ENCODE results near the gene PRDM11. TPM values are rescaled to one million over a fixed set of nuclear protein-coding genes. Genes with fewer than 3 reads are reported as not detected.

The PRDM11 gene
- total RNA-seq (1 to 10 TPM; 2.5 to 3.4 TPM), total RNA-seq (2.1 to 25.5 (median 10.4) reads per million in 172 experiments)
- 3.9 TPM for polyA plus RNA-seq (2013, experiment 1 of 2)
- polyA plus RNA-seq (2013, experiment 2 of 2), result 5.7 TPM

- TF ChIP-seq CTCF (IDR thresholded peaks at IDR 0.05), result no peak
- H3K27me3 ChIP-seq (ENCODE audit: control insufficient read depth in 1 of 2, insufficient read depth in 2 of 2, low read length in 2 of 2), result peaks cover 0 to 10% of the 10 kb centered on the region in 2 experiments
- H3K4me1 ChIP-seq (ENCODE audit: insufficient read depth, low read length), result peaks cover 23% of the 10 kb centered on the region
- peak in 9 of 14 experiments; percentile 10 to 81 (median 33) for DNase-seq
- H3K27ac ChIP-seq (ENCODE audit: low read depth in 1 of 2, low read length in 2 of 2), result peak within 1 kb of the TSS; percentile 63 to 91
- peak within 1 kb of the TSS; percentile 96 for H3K4me3 Mint-ChIP-seq
- ChIA-PET CTCF (interaction anchor here (0.9 kb wide), 1 partner anchor 36 kb away, joined by 3 read pairs; no protein-coding TSS in a partner anchor), POLR2A (interaction anchor here (0.9 to 1.8 kb wide), 2 partner anchors 31 to 66 kb away, joined by 3 to 6 read pairs; no protein-coding TSS in a partner anchor)
- no peaks in the 10 kb centered on the region for H3K9me3 Mint-ChIP-seq
- H3K4me3 ChIP-seq (ENCODE audit: low read length), result peak within 1 kb of the TSS; percentile 72
- intact Hi-C loops (cut with DNase I, micrococcal nuclease), result loop anchor here in 1 of 2 experiments (2.0 to 10.0 kb wide), 5 partner anchors 208 to 1262 kb away; partner anchors contain the start of genes ALKBH3, CD82, EXT2 and PEX16
- no peaks in the 10 kb centered on the region for H3K9me3 ChIP-seq (ENCODE audit: control insufficient read depth in 1 of 2, insufficient read depth in 1 of 2, low read length in 2 of 2)
- ATAC-seq (ENCODE audit: poor library complexity), result peak; percentile 28
- H3K4me1 Mint-ChIP-seq (ENCODE audit: low read depth), result peaks cover 39% of the 10 kb centered on the region
- H3K27ac Mint-ChIP-seq, result peak within 1 kb of the TSS; percentile 82
- H3K27me3 Mint-ChIP-seq, result peaks cover 24% of the 10 kb centered on the region
- no peaks in the 10 kb centered on the region for H3K36me3 Mint-ChIP-seq (ENCODE audit: low read depth)
- no peaks in the 10 kb centered on the region for H3K36me3 ChIP-seq (ENCODE audit: insufficient read depth, low read length)
Measured at GRCh38 chr11:45146072-45147016, at the start of gene PRDM11. Gene PRDM11, plus strand, starts transcription at chr11:45146639. Its CDS starts 35,128 bp downstream, at chr11:45181767.

- ATAC-seq (ENCODE audit: poor library complexity), result no peak
- no peak overlapping the region for H3K27ac Mint-ChIP-seq
- POLR2A ChIA-PET, result interaction anchor here (1.2 kb wide), 1 partner anchor 18 kb away, joined by 3 read pairs; no protein-coding TSS in a partner anchor
Measured at GRCh38 chr11:45097721-45098493, 48.5 kb upstream of the PRDM11 start.

More at GRCh38 chr11:45097721-45098493, 48.5 kb upstream of the PRDM11 start:
- no peak overlapping the region for H3K4me3 ChIP-seq (ENCODE audit: low read length)
- peak in 8 of 14 experiments; percentile 24 to 66 (median 38) for DNase-seq
- H3K27me3 ChIP-seq (ENCODE audit: control insufficient read depth in 1 of 2, insufficient read depth in 2 of 2, low read length in 2 of 2), result peaks cover 7% of the 10 kb centered on the region in 2 experiments
- Mint-ChIP-seq H3K36me3 (ENCODE audit: low read depth) (no peaks in the 10 kb centered on the region), H3K9me3 (no peaks in the 10 kb centered on the region), H3K4me1 (ENCODE audit: low read depth) (peaks cover 25% of the 10 kb centered on the region), H3K4me3 (no peak overlapping the region), H3K27me3 (peaks cover 5% of the 10 kb centered on the region)
- peaks cover 34% of the 10 kb centered on the region for H3K4me1 ChIP-seq (ENCODE audit: insufficient read depth, low read length)
- H3K36me3 ChIP-seq (ENCODE audit: insufficient read depth, low read length), result no peaks in the 10 kb centered on the region
- no peaks in the 10 kb centered on the region for H3K9me3 ChIP-seq (ENCODE audit: control insufficient read depth in 1 of 2, insufficient read depth in 1 of 2, low read length in 2 of 2)
- CTCF ChIA-PET, result no interaction called here
- no peak for TF ChIP-seq CTCF (IDR thresholded peaks at IDR 0.05)
- intact Hi-C loops (cut with DNase I, micrococcal nuclease), result no loop called here
- H3K27ac ChIP-seq (ENCODE audit: low read depth in 1 of 2, low read length in 2 of 2), result no peak overlapping the region
